OCI-LY7 (cell line): ENCODE data around the gene DISP2.

Source experiments
- EZH2phosphoT487 ChIP-seq: fragments of 200-600 bp; sonication (generic); IDR thresholded peaks from 2 replicates; pipeline ENCODE4 v1.6.1; 2018; ENCODE audit warnings: low read depth, borderline replicate concordance, mild to moderate bottlenecking, mixed run types, antibody characterized with exemption, low read length, moderate library complexity, mixed read lengths
- TF ChIP-seq, protein P1 (sequence below): fragments of 200-600 bp; sonication (generic); conservative IDR thresholded peaks from 2 replicates; pipeline ENCODE4 v1.5.1; 2014; ENCODE audit warnings: mild to moderate bottlenecking, antibody characterized with exemption, low read length, moderate library complexity, mixed read lengths

DNA sequence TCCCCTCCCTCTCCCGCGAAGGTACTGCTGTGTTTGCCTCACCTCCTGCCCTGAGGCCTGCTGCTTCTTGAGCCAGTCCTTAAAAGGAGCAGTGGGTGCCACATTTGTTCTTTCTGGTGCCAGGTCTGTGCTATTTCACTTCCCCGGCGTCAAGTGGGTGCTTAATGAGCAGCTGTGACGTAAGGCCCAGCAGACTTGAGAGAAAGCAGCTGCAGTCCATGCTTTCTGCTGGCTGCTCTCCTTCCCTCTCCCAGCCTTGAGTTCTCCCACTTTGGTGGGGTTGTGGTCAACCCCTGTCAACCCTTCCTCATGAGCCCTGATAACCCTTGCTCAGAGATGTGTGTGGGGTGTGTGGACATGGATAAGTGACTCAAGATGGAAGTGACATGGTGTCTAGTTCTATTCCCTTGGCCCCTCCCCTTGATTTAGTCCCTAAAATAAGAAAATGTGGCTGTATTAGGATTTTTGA, 27.6 kb upstream of the DISP2 start:
- no peak for TF ChIP-seq EZH2phosphoT487
- TF ChIP-seq, protein P1, sequence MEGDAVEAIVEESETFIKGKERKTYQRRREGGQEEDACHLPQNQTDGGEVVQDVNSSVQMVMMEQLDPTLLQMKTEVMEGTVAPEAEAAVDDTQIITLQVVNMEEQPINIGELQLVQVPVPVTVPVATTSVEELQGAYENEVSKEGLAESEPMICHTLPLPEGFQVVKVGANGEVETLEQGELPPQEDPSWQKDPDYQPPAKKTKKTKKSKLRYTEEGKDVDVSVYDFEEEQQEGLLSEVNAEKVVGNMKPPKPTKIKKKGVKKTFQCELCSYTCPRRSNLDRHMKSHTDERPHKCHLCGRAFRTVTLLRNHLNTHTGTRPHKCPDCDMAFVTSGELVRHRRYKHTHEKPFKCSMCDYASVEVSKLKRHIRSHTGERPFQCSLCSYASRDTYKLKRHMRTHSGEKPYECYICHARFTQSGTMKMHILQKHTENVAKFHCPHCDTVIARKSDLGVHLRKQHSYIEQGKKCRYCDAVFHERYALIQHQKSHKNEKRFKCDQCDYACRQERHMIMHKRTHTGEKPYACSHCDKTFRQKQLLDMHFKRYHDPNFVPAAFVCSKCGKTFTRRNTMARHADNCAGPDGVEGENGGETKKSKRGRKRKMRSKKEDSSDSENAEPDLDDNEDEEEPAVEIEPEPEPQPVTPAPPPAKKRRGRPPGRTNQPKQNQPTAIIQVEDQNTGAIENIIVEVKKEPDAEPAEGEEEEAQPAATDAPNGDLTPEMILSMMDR: no peak
